Measurements from ENCODE around the gene SNX2.

SNX2 gene, protein sequence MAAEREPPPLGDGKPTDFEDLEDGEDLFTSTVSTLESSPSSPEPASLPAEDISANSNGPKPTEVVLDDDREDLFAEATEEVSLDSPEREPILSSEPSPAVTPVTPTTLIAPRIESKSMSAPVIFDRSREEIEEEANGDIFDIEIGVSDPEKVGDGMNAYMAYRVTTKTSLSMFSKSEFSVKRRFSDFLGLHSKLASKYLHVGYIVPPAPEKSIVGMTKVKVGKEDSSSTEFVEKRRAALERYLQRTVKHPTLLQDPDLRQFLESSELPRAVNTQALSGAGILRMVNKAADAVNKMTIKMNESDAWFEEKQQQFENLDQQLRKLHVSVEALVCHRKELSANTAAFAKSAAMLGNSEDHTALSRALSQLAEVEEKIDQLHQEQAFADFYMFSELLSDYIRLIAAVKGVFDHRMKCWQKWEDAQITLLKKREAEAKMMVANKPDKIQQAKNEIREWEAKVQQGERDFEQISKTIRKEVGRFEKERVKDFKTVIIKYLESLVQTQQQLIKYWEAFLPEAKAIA

GRCh38 chr5:122774861-122775549 lies at the start of gene SNX2:
TSS of gene SNX2 (plus strand) at chr5:122775080. CDS start at chr5:122775104, 24 bp downstream.
- TF ChIP-seq CREB1 (IDR thresholded peaks at IDR 0.05; ENCODE audit: low read depth): no peak
- peak; percentile 92 for TF ChIP-seq YY1 (IDR thresholded peaks at IDR 0.05; ENCODE audit: low read depth)
- no peak for TF ChIP-seq EGR1 (IDR thresholded peaks at IDR 0.05)
- no peak for TF ChIP-seq RAD21 (IDR thresholded peaks at IDR 0.05; ENCODE audit: low read depth)
- peak; percentile 22; the same call in 1 of the 2 replicates for TF ChIP-seq TEAD4 (IDR thresholded peaks at IDR 0.05)
- TF ChIP-seq REST (IDR thresholded peaks at IDR 0.05; ENCODE audit: low read depth): no peak
- 0 out of 2 replicates have a peak, but pooled peaks have one; percentile 55 for TF ChIP-seq ZBTB7A (IDR thresholded peaks at IDR 0.05; ENCODE audit: low read depth)
- TF ChIP-seq, protein P1, sequence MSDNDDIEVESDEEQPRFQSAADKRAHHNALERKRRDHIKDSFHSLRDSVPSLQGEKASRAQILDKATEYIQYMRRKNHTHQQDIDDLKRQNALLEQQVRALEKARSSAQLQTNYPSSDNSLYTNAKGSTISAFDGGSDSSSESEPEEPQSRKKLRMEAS (IDR thresholded peaks at IDR 0.05): peak; percentile 76
- TF ChIP-seq EP300 (IDR thresholded peaks at IDR 0.05; ENCODE audit: borderline replicate concordance): no peak
- TF ChIP-seq TAF1 (IDR thresholded peaks at IDR 0.05; ENCODE audit: low read depth): peak; percentile 87
- TF ChIP-seq CEBPB (IDR thresholded peaks at IDR 0.05): no peak
- no peak for TF ChIP-seq NFIC (IDR thresholded peaks at IDR 0.05)
- TF ChIP-seq, protein P2, sequence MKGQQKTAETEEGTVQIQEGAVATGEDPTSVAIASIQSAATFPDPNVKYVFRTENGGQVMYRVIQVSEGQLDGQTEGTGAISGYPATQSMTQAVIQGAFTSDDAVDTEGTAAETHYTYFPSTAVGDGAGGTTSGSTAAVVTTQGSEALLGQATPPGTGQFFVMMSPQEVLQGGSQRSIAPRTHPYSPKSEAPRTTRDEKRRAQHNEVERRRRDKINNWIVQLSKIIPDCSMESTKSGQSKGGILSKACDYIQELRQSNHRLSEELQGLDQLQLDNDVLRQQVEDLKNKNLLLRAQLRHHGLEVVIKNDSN (IDR thresholded peaks at IDR 0.05): peak; percentile 95
- TF ChIP-seq FOXM1 (IDR thresholded peaks at IDR 0.05; ENCODE audit: borderline replicate concordance, low read depth): no peak
- peak; percentile 51; the same call in 1 of the 2 replicates for TF ChIP-seq TCF12 (IDR thresholded peaks at IDR 0.05; ENCODE audit: low read depth)

DNA sequence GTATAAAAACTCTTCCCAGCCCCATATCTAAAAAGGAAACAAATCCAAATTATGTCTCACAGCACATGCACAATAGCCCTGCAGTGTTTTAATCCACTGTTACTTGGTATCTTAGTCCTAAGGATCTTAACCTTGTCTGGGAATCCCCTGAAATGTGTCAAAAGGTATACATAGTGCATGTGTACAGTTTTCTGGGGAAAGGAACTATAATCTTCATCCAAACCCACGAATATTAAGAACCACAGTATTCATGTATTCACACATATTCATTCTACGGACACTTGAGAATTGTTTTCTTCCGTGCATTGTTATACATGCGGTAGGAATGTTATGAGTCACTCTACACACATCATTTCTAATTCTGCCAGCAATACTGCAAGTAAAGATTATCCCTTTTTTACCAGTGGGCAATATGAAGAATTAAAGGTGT lies 47.8 kb upstream of the SNX2 start:
- TF ChIP-seq YY1 (IDR thresholded peaks at IDR 0.05; ENCODE audit: low read depth): no peak
- TF ChIP-seq TEAD4 (IDR thresholded peaks at IDR 0.05): peak; percentile 62; the same call in 1 of the 2 replicates
- TF ChIP-seq, protein P1 (IDR thresholded peaks at IDR 0.05): no peak
- TF ChIP-seq EP300 (IDR thresholded peaks at IDR 0.05; ENCODE audit: borderline replicate concordance): no peak
- no peak; the same call in 1 of the 2 replicates for TF ChIP-seq NFIC (IDR thresholded peaks at IDR 0.05)
- no peak for TF ChIP-seq EGR1 (IDR thresholded peaks at IDR 0.05)

DNA sequence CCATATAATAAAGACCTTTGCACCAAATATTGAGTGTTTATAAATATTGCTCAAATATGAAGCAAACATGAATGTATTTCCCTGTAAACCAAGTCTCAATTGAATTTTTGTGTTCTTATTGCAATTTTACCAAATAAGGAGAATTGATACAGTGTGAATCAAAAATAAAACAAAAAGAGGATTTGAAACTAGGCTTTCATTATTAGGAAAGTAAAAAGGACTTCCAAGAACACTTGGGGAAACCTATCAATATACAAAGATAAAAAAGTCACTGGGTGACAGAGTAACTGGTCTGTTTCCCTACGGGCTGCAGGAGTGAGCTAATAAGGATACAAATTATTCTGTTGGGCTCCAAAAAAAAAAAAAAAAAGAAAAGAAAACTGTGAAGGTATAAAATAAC lies 44.8 kb upstream of the SNX2 start:
- TF ChIP-seq FOXM1 (IDR thresholded peaks at IDR 0.05; ENCODE audit: borderline replicate concordance, low read depth) (no peak), CEBPB (IDR thresholded peaks at IDR 0.05) (no peak), TEAD4 (IDR thresholded peaks at IDR 0.05) (no peak), RAD21 (IDR thresholded peaks at IDR 0.05; ENCODE audit: low read depth) (no peak), REST (IDR thresholded peaks at IDR 0.05; ENCODE audit: low read depth) (no peak), ZBTB7A (IDR thresholded peaks at IDR 0.05; ENCODE audit: low read depth) (no peak), CREB1 (IDR thresholded peaks at IDR 0.05; ENCODE audit: low read depth) (no peak), EP300 (IDR thresholded peaks at IDR 0.05; ENCODE audit: borderline replicate concordance) (no peak), NFIC (IDR thresholded peaks at IDR 0.05) (no peak), TAF1 (IDR thresholded peaks at IDR 0.05; ENCODE audit: low read depth) (no peak), EGR1 (IDR thresholded peaks at IDR 0.05) (no peak), TCF12 (IDR thresholded peaks at IDR 0.05; ENCODE audit: low read depth) (no peak)
- TF ChIP-seq, protein P1 (IDR thresholded peaks at IDR 0.05): no peak
- TF ChIP-seq, protein P2 (IDR thresholded peaks at IDR 0.05): no peak

- TF ChIP-seq FOXM1 (IDR thresholded peaks at IDR 0.05; ENCODE audit: borderline replicate concordance, low read depth) (no peak), TEAD4 (IDR thresholded peaks at IDR 0.05) (no peak)
- TF ChIP-seq, protein P1 (IDR thresholded peaks at IDR 0.05): no peak
- TF ChIP-seq, protein P2 (IDR thresholded peaks at IDR 0.05): no peak
Measured at GRCh38 chr5:122730456-122730855, 44.4 kb upstream of the SNX2 start.

Data from Ishikawa (cell line).